ENCODE results near the gene RGS14. TPM values are rescaled to one million over a fixed set of nuclear protein-coding genes. Genes with fewer than 3 reads are reported as not detected.
A peak's percentile ranks its signal among the peaks of the same experiment; 100 is the strongest.

The RGS14 gene
- polyA plus RNA-seq, 1 donor (not counting 4 experiments of a cell fraction or from before 2014, with no cell fraction given) = 8.6 TPM

- Histone ChIP-seq H3K27ac (ENCODE audit: control insufficient read depth, insufficient read depth, low read length) (peak overlapping the region; percentile 26), H3K4me2 (ENCODE audit: control insufficient read depth, extremely low read depth, insufficient read depth, low read depth, low read length) (peak overlapping the region; percentile 73), H3K27me3 (ENCODE audit: control insufficient read depth, extremely low read depth, insufficient read depth, low read length) (no peaks in the 10 kb centered on the region), H3K9ac (ENCODE audit: control insufficient read depth, extremely low read depth, insufficient read depth, low read length) (peak overlapping the region; percentile 30), H2AFZ (ENCODE audit: control insufficient read depth, low read length) (peak overlapping the region; percentile 42), H3K4me1 (ENCODE audit: control insufficient read depth, extremely low read depth, insufficient read depth, low read length) (peaks cover 52% of the 10 kb centered on the region), H3K79me2 (ENCODE audit: control insufficient read depth, insufficient read depth, low read length) (no peaks in the 10 kb centered on the region), H3K9me1 (ENCODE audit: control insufficient read depth, extremely low read depth, insufficient read depth, low read length) (no peaks in the 10 kb centered on the region), H3K36me3 (ENCODE audit: control insufficient read depth in 2 of 2, extremely low read depth in 1 of 2, insufficient read depth in 2 of 2, low read length in 2 of 2) (peaks cover 0 to 19% of the 10 kb centered on the region in 2 experiments), H4K20me1 (ENCODE audit: control insufficient read depth, extremely low read depth, insufficient read depth, low read length) (no peaks in the 10 kb centered on the region), H3K9me3 (ENCODE audit: control insufficient read depth, low read depth, low read length) (no peaks in the 10 kb centered on the region), H3K4me3 (ENCODE audit: control insufficient read depth in 2 of 3, extremely low read depth in 1 of 3, insufficient read depth in 2 of 3, low read depth in 1 of 3, low read length in 3 of 3) (peak overlapping the region; percentile 5 to 63 (median 52))
- no peak for TF ChIP-seq CTCF (optimal IDR thresholded peaks at IDR 0.05 in 1 of 3, IDR thresholded peaks at IDR 0.05 in 1 of 3, conservative IDR thresholded peaks at IDR 0.05 in 1 of 3; ENCODE audit: extremely low read depth in 1 of 3, insufficient read depth in 2 of 3, low read length in 3 of 3)
- no peak for TF ChIP-seq EZH2 (IDR thresholded peaks at IDR 0.05; ENCODE audit: low read length)
- FAIRE-seq = no peak
- dilution Hi-C loops (cut with MboI; ENCODE audit: extremely low pct_ligation_motif_present, low sequenced_read_pairs) = no loop called here
- DNase-seq (ENCODE audit: low read depth, low spot score) = no peak
Observed at GRCh38 chr5:177371120-177372033, 13.7 kb downstream of the RGS14 start.

- dilution Hi-C loops (cut with MboI; ENCODE audit: extremely low pct_ligation_motif_present, low sequenced_read_pairs) = no loop called here
- no peak for TF ChIP-seq CTCF (optimal IDR thresholded peaks at IDR 0.05 in 1 of 3, IDR thresholded peaks at IDR 0.05 in 1 of 3, conservative IDR thresholded peaks at IDR 0.05 in 1 of 3; ENCODE audit: extremely low read depth in 1 of 3, insufficient read depth in 2 of 3, low read length in 3 of 3)
- Histone ChIP-seq H4K20me1 (ENCODE audit: control insufficient read depth, extremely low read depth, insufficient read depth, low read length) (no peaks in the 10 kb centered on the region), H3K9me3 (ENCODE audit: control insufficient read depth, low read depth, low read length) (no peaks in the 10 kb centered on the region), H3K79me2 (ENCODE audit: control insufficient read depth, insufficient read depth, low read length) (no peaks in the 10 kb centered on the region), H3K36me3 (ENCODE audit: control insufficient read depth in 2 of 2, extremely low read depth in 1 of 2, insufficient read depth in 2 of 2, low read length in 2 of 2) (peaks cover 0 to 19% of the 10 kb centered on the region in 2 experiments), H3K9me1 (ENCODE audit: control insufficient read depth, extremely low read depth, insufficient read depth, low read length) (no peaks in the 10 kb centered on the region), H2AFZ (ENCODE audit: control insufficient read depth, low read length) (no peak overlapping the region), H3K27ac (ENCODE audit: control insufficient read depth, insufficient read depth, low read length) (no peak overlapping the region), H3K9ac (ENCODE audit: control insufficient read depth, extremely low read depth, insufficient read depth, low read length) (no peak overlapping the region), H3K4me3 (ENCODE audit: control insufficient read depth in 2 of 3, extremely low read depth in 1 of 3, insufficient read depth in 2 of 3, low read depth in 1 of 3, low read length in 3 of 3) (peak overlapping the region in 1 of 3 experiments; percentile 52), H3K4me2 (ENCODE audit: control insufficient read depth, extremely low read depth, insufficient read depth, low read depth, low read length) (peak overlapping the region; percentile 73), H3K4me1 (ENCODE audit: control insufficient read depth, extremely low read depth, insufficient read depth, low read length) (peaks cover 48% of the 10 kb centered on the region), H3K27me3 (ENCODE audit: control insufficient read depth, extremely low read depth, insufficient read depth, low read length) (no peaks in the 10 kb centered on the region)
- no peak for FAIRE-seq
- DNase-seq (ENCODE audit: low read depth, low spot score) = no peak
Observed at GRCh38 chr5:177372034-177372896, 14.5 kb downstream of the RGS14 start.
